Endothelial cell of umbilical vein (primary cell): ENCODE data around the gene HNRNPDL. TPM values are rescaled to one million over a fixed set of nuclear protein-coding genes. Genes with fewer than 3 reads are reported as not detected.

ENCODE experiments used
- BruUV-seq: library from RNA; stranded (reverse); fragments of 400-500 nt; replicated peaks from 2 replicates; lab custom pipeline; 2021; lab: Mats Ljungman, UMichigan
- CTCF ChIA-PET: fragments of 300-600, 350-600 bp; sonication (Branson Sonifier 250); formaldehyde crosslinking; loops from one replicate; lab custom pipeline; 2021; ENCODE audit warnings: antibody characterized with exemption, inconsistent platforms; lab: Charles Lee
- POLR2A ChIA-PET: fragments of 300-600, 350-600 bp; sonication (Branson Sonifier 250); formaldehyde crosslinking; loops from one replicate; lab custom pipeline; 2021; ENCODE audit warnings: antibody characterized with exemption, inconsistent platforms; lab: Charles Lee
- DNase-seq: peaks from one replicate; pipeline ENCODE4 v3.0.0-alpha.2; 2011; ENCODE audit warnings: low read depth, low spot score
- FAIRE-seq: peaks from 2 replicates; lab custom pipeline; 2011; peaks lifted over from hg19 to GRCh38; lab: Jason Lieb, UNC
- H2AFZ ChIP-seq: 2 replicates; pipeline ENCODE4 v1.6.0; 2012; ENCODE audit warnings: low read depth, low read length, control low read depth, inconsistent platforms
- H3K27ac ChIP-seq: 2 replicates; pipeline ENCODE4 v1.5.1; 2011; ENCODE audit warnings: low read depth, mild to moderate bottlenecking, control low read depth, low read length, moderate library complexity; ENCODE audit not compliant: insufficient read depth
- H3K27me3 ChIP-seq, 2 experiments: 2 replicates each; pipeline versions ENCODE4 v1.6.0 to v1.6.1; 2011; ENCODE audit warnings: low read length in 2 of 2, mixed read lengths in 1 of 2; ENCODE audit not compliant: control insufficient read depth in 2 of 2, insufficient read depth in 2 of 2
- H3K36me3 ChIP-seq, 2 experiments: 2 replicates in 1 of 2; 3 replicates in 1 of 2; pipeline ENCODE4 v1.5.1; 2011; ENCODE audit warnings: low read length in 2 of 2, mild to moderate bottlenecking in 1 of 2, moderate library complexity in 1 of 2; ENCODE audit not compliant: control insufficient read depth in 2 of 2, insufficient read depth in 2 of 2; ENCODE audit errors: extremely low read depth in 1 of 2
- H3K4me1 ChIP-seq: 3 replicates; pipeline ENCODE4 v1.5.1; 2011; ENCODE audit warnings: mild to moderate bottlenecking, low read length; ENCODE audit not compliant: control insufficient read depth, insufficient read depth; ENCODE audit errors: extremely low read depth
- H3K4me2 ChIP-seq: 2 replicates; pipeline ENCODE4 v1.6.1; 2011; ENCODE audit warnings: low read length, control low read depth, mixed read lengths; ENCODE audit not compliant: insufficient read depth
- H3K4me3 ChIP-seq, 3 experiments: fragments of 200-600 bp in 1 of 3; sonication (generic), shearing (Covaris generic) in 1 of 3; replicated peaks in 1 of 3; 2 replicates each; pipeline ENCODE4 v1.5.1; 2011 to 2016; ENCODE audit warnings: control low read depth in 3 of 3, low read length in 3 of 3, mild to moderate bottlenecking in 2 of 3, inconsistent platforms in 1 of 3, low read depth in 1 of 3, moderate library complexity in 1 of 3; ENCODE audit not compliant: insufficient read depth in 1 of 3
- H3K79me2 ChIP-seq: 2 replicates; pipeline ENCODE4 v1.6.0; 2012; ENCODE audit warnings: low read length, inconsistent platforms; ENCODE audit not compliant: control insufficient read depth, insufficient read depth
- H3K9ac ChIP-seq: replicated peaks from 2 replicates; pipeline ENCODE3; 2011; ENCODE audit warnings: low read length, control low read depth; ENCODE audit not compliant: insufficient read depth; ENCODE audit errors: extremely low read depth
- H3K9me1 ChIP-seq: replicated peaks from 3 replicates; pipeline ENCODE4 v1.6.0; 2011; ENCODE audit warnings: mild to moderate bottlenecking, low read length; ENCODE audit not compliant: control insufficient read depth, insufficient read depth; ENCODE audit errors: extremely low read depth
- H3K9me3 ChIP-seq: replicated peaks from 2 replicates; pipeline ENCODE4 v1.5.1; 2012; ENCODE audit warnings: low read length, inconsistent platforms; ENCODE audit not compliant: control insufficient read depth, insufficient read depth
- H4K20me1 ChIP-seq: replicated peaks from 2 replicates; pipeline ENCODE3; 2011; ENCODE audit warnings: mild to moderate bottlenecking, low read length; ENCODE audit not compliant: control insufficient read depth, insufficient read depth; ENCODE audit errors: extremely low read depth
- CTCF ChIP-seq, 2 donors: IDR thresholded peaks; 1 replicate in 1 of 2; 2 replicates in 1 of 2; pipeline ENCODE4 v1.5.1; 2011; ENCODE audit warnings: low read length in 2 of 2, mild to moderate bottlenecking in 2 of 2, moderate library complexity in 2 of 2, control low read depth in 1 of 2, inconsistent platforms in 1 of 2, low read depth in 1 of 2; ENCODE audit not compliant: insufficient read depth in 1 of 2; ENCODE audit errors: extremely low read depth in 1 of 2
- EZH2 ChIP-seq: IDR thresholded peaks from 2 replicates; pipeline ENCODE4 v1.6.1; 2012; ENCODE audit warnings: borderline replicate concordance, low read depth, mild to moderate bottlenecking, moderate library complexity, low read length, inconsistent platforms; ENCODE audit not compliant: severe bottlenecking
- FOS ChIP-seq: IDR thresholded peaks from 2 replicates; pipeline ENCODE4 v1.6.1; 2011; ENCODE audit warnings: mild to moderate bottlenecking, low read length, moderate library complexity, borderline replicate concordance; ENCODE audit not compliant: insufficient read depth
- GATA2 ChIP-seq: IDR thresholded peaks from 2 replicates; pipeline ENCODE4 v1.7.0; 2011; ENCODE audit warnings: low read depth, mild to moderate bottlenecking, moderate library complexity, mixed read lengths, low read length; ENCODE audit not compliant: insufficient read length, insufficient read depth
- JUN ChIP-seq: IDR thresholded peaks from 2 replicates; pipeline ENCODE4 v1.6.1; 2011; ENCODE audit warnings: borderline replicate concordance, low read depth; ENCODE audit not compliant: insufficient read length, insufficient read depth
- MYC ChIP-seq: IDR thresholded peaks from one replicate; pipeline ENCODE4 v1.6.1; 2011; ENCODE audit warnings: mild to moderate bottlenecking, low read depth, low read length
- POLR2A ChIP-seq: IDR thresholded peaks from 2 replicates; pipeline ENCODE4 v1.6.1; 2012; ENCODE audit warnings: low read depth, mild to moderate bottlenecking, control low read depth, low read length
- POLR2AphosphoS5 ChIP-seq: IDR thresholded peaks from 2 replicates; pipeline ENCODE4 v1.6.1; 2012; ENCODE audit warnings: low read depth, mild to moderate bottlenecking, control low read depth, low read length, moderate library complexity; ENCODE audit not compliant: insufficient read depth
- dilution Hi-C: fragments of 300-500 bp; cut with MboI; formaldehyde crosslinking; loops from one replicate; pipeline ENCODE4 v1.15.0; 2019; ENCODE audit warnings: low sequenced_read_pairs; ENCODE audit not compliant: extremely low pct_ligation_motif_present
- intact Hi-C: fragments of 100-400 bp; cut with micrococcal nuclease; formaldehyde crosslinking; loops from one replicate; pipeline ENCODE4 v1.10.0; 2022
- polyA plus RNA-seq, 4 experiments: library from polyadenylated mRNA; depleted of rRNA in 3 of 4; stranded (reverse) in 3 of 4; unstranded in 1 of 4; fragments of >200 nt; gene quantifications; 2 replicates each; pipeline versions ENCODE4 v1.2.1 to v1.2.3, GENCODE V29; 2011 to 2012; ENCODE audit warnings: missing spikeins in 1 of 4
- total RNA-seq: library from RNA; stranded (reverse); gene quantifications from 2 replicates; pipeline ENCODE4 v1.2.3, GENCODE V29; 2021
- TF ChIP-seq, protein P1 (sequence below): IDR thresholded peaks from 2 replicates; pipeline ENCODE4 v1.6.1; 2011; ENCODE audit not compliant: insufficient read depth, insufficient read length

The HNRNPDL gene
- total and polyA plus RNA-seq, 2 donors (not counting 3 experiments of a cell fraction or from before 2014, with no cell fraction given) = 160 to 292 TPM

DNA sequence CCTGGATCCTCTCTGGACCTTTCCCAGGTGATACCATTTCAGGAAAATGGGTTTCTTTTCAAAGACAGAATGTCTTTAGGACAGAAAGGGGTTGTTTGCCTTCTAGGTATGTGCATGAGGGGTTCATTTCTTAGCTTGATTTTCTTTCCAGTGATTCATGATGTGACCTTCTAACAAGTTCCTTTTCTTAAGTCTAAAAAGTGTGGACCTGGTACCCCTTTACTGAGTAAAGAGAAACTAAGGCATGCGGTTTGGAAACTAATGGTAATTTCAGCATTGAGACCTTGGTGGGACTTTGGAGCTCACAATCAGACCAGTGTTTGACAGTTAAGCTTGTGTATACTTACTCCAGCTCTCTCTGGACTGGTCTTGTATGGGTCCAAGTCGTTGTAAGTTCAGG lies 8.8 kb upstream of the HNRNPDL start:
- dilution Hi-C loops = no loop called here
- CTCF ChIA-PET = interaction anchor here (1.1 to 2.5 kb wide), 2 partner anchors 10 to 154 kb away, joined by 5 to 10 read pairs; no protein-coding TSS in a partner anchor
- peaks cover 4% of the 10 kb centered on the region for H4K20me1 ChIP-seq
- H3K4me1 ChIP-seq = no peaks in the 10 kb centered on the region
- H3K27me3 ChIP-seq = no peaks in the 10 kb centered on the region
- intact Hi-C loops = no loop called here
- H3K27ac ChIP-seq = no peak overlapping the region
- H3K4me2 ChIP-seq = no peak overlapping the region
- no peak for FAIRE-seq
- H3K9me3 ChIP-seq = no peaks in the 10 kb centered on the region
- BruUV-seq = no TSS peak
- TF ChIP-seq CTCF (IDR thresholded peaks at IDR 0.05; ENCODE audit: extremely low read depth in 1 of 2, insufficient read depth in 1 of 2, low read depth in 1 of 2, low read length in 2 of 2) (no peak), POLR2AphosphoS5 (no peak), GATA2 (no peak), MYC (no peak), JUN (no peak), POLR2A (no peak), EZH2 (no peak), FOS (no peak)
- TF ChIP-seq, protein P1, sequence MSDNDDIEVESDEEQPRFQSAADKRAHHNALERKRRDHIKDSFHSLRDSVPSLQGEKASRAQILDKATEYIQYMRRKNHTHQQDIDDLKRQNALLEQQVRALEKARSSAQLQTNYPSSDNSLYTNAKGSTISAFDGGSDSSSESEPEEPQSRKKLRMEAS = no peak
- H2AFZ ChIP-seq = no peak overlapping the region
- H3K9me1 ChIP-seq = peaks cover 3% of the 10 kb centered on the region
- H3K79me2 ChIP-seq = peaks cover 88% of the 10 kb centered on the region
- H3K9ac ChIP-seq = no peak overlapping the region
- no peak for DNase-seq
- H3K4me3 ChIP-seq = no peak overlapping the region
- no peaks in the 10 kb centered on the region for H3K36me3 ChIP-seq
- POLR2A ChIA-PET = no interaction called here
